ENCODE measurements around the gene GUCY1A1. TPM values are rescaled to one million over a fixed set of nuclear protein-coding genes. Genes with fewer than 3 reads are reported as not detected.

Gene GUCY1A1
- total RNA-seq, 1 donor = 0.43 TPM

- no peak for TF ChIP-seq CTCF (IDR thresholded peaks at IDR 0.05; ENCODE audit: insufficient read depth, low read depth, low read length)
- H3K4me3 ChIP-seq (ENCODE audit: low read depth, low read length) = no peak overlapping the region
- DNase-seq (ENCODE audit: low read depth) = no peak
Measured at GRCh38 chr4:155741546-155741945, 74.9 kb downstream of the GUCY1A1 start.

- peak; percentile 25 for TF ChIP-seq CTCF (IDR thresholded peaks at IDR 0.05; ENCODE audit: insufficient read depth, low read depth, low read length)
- H3K4me3 ChIP-seq (ENCODE audit: low read depth, low read length) = no peak overlapping the region
- DNase-seq (ENCODE audit: low read depth) = no peak
Measured at GRCh38 chr4:155742310-155743015, 75.8 kb downstream of the GUCY1A1 start.

GRCh38 chr4:155745984-155746383 lies 79.3 kb downstream of the GUCY1A1 start:
- no peak for TF ChIP-seq CTCF (IDR thresholded peaks at IDR 0.05; ENCODE audit: insufficient read depth, low read depth, low read length)
- peak; percentile 32 for DNase-seq (ENCODE audit: low read depth)
- no peak overlapping the region for H3K4me3 ChIP-seq (ENCODE audit: low read depth, low read length)

GRCh38 chr4:155748039-155748438 lies 81.4 kb downstream of the GUCY1A1 start:
- no peak for DNase-seq (ENCODE audit: low read depth)
- no peak overlapping the region for H3K4me3 ChIP-seq (ENCODE audit: low read depth, low read length)
- TF ChIP-seq CTCF (IDR thresholded peaks at IDR 0.05; ENCODE audit: insufficient read depth, low read depth, low read length) = no peak

GRCh38 chr4:155749041-155749440 lies 82.4 kb downstream of the GUCY1A1 start:
- no peak for TF ChIP-seq CTCF (IDR thresholded peaks at IDR 0.05; ENCODE audit: insufficient read depth, low read depth, low read length)
- no peak for DNase-seq (ENCODE audit: low read depth)

GRCh38 chr4:155751569-155751968 lies 84.9 kb downstream of the GUCY1A1 start:
- no peak for TF ChIP-seq CTCF (IDR thresholded peaks at IDR 0.05; ENCODE audit: insufficient read depth, low read depth, low read length)
- H3K4me3 ChIP-seq (ENCODE audit: low read depth, low read length) = no peak overlapping the region
- DNase-seq (ENCODE audit: low read depth) = no peak

More at GRCh38 chr4:155749041-155749440, 82.4 kb downstream of the GUCY1A1 start:
- H3K4me3 ChIP-seq (ENCODE audit: low read depth, low read length) = no peak overlapping the region
